SH-SY5Y (cell line): ENCODE data around the gene ATAD3B.

Source experiments
- GATA2 ChIP-seq: IDR thresholded peaks from 2 replicates; pipeline ENCODE4 v1.6.1; 2011; ENCODE audit warnings: mild to moderate bottlenecking, low read depth, low read length
- GATA3 ChIP-seq: IDR thresholded peaks from 2 replicates; pipeline ENCODE4 v1.6.1; 2011; ENCODE audit warnings: low read depth, mild to moderate bottlenecking, low read length, moderate library complexity

GRCh38 chr1:1517973-1518620, 46.5 kb downstream of the ATAD3B start:
- TF ChIP-seq GATA2 (no peak), GATA3 (no peak)
